Measurements from ENCODE around the gene BEGAIN. TPM values are rescaled to one million over a fixed set of nuclear protein-coding genes. Genes with fewer than 3 reads are reported as not detected.

Gene BEGAIN
- total RNA-seq, 1 experiment from 2014 or later = not detected

- Histone ChIP-seq H3K9me2 (ENCODE audit: insufficient read depth) (no peaks in the 10 kb centered on the region), H3F3A (ENCODE audit: insufficient read depth, low read depth) (no peaks in the 10 kb centered on the region), H2AFZ (no peak overlapping the region), H3K27ac (no peak overlapping the region), H3K4me3 (no peak overlapping the region), H3K9me3 (ENCODE audit: insufficient read depth, low read depth) (no peaks in the 10 kb centered on the region), H3K36me3 (ENCODE audit: low read depth) (no peaks in the 10 kb centered on the region), H3K4me1 (replicated peaks; ENCODE audit: insufficient read depth) (no peaks in the 10 kb centered on the region), H3K4me2 (no peak overlapping the region), H3K27me3 (ENCODE audit: insufficient read depth, low read depth) (peaks cover 38% of the 10 kb centered on the region), H4K20me1 (ENCODE audit: insufficient read depth) (no peaks in the 10 kb centered on the region), H3K79me2 (ENCODE audit: low read depth) (no peaks in the 10 kb centered on the region)
- no peak for TF ChIP-seq CTCF (conservative IDR thresholded peaks at IDR 0.05)
- TF ChIP-seq EZH2 (IDR thresholded peaks at IDR 0.05; ENCODE audit: low read depth) = no peak
- POLR2A ChIA-PET (ENCODE audit: unreplicated experiment) = no interaction called here
- no TSS peak for BruUV-seq (replicated peaks)
- no peak for DNase-seq
- intact Hi-C loops (cut with micrococcal nuclease; ENCODE audit: unreplicated experiment) = no loop called here
- CTCF ChIA-PET = no interaction called here
Measured at GRCh38 chr14:100605706-100606686, 18.8 kb upstream of the BEGAIN start.

- no peak overlapping the region for H2AFZ ChIP-seq
- ChIA-PET CTCF (no interaction called here), POLR2A (ENCODE audit: unreplicated experiment) (no interaction called here)
- H3K27ac ChIP-seq = no peak overlapping the region
- BruUV-seq (replicated peaks) = no TSS peak
- no peaks in the 10 kb centered on the region for H3K79me2 ChIP-seq (ENCODE audit: low read depth)
- H3K9me2 ChIP-seq (ENCODE audit: insufficient read depth) = no peaks in the 10 kb centered on the region
- no peaks in the 10 kb centered on the region for H3K36me3 ChIP-seq (ENCODE audit: low read depth)
- no peak overlapping the region for H3K4me3 ChIP-seq
- H4K20me1 ChIP-seq (ENCODE audit: insufficient read depth) = no peaks in the 10 kb centered on the region
- intact Hi-C loops (cut with micrococcal nuclease; ENCODE audit: unreplicated experiment) = no loop called here
- no peak overlapping the region for H3K4me2 ChIP-seq
- no peaks in the 10 kb centered on the region for H3K9me3 ChIP-seq (ENCODE audit: insufficient read depth, low read depth)
- no peaks in the 10 kb centered on the region for H3F3A ChIP-seq (ENCODE audit: insufficient read depth, low read depth)
- H3K27me3 ChIP-seq (ENCODE audit: insufficient read depth, low read depth) = peaks cover 41% of the 10 kb centered on the region
- no peak for DNase-seq
- no peaks in the 10 kb centered on the region for H3K4me1 ChIP-seq (replicated peaks; ENCODE audit: insufficient read depth)
- TF ChIP-seq CTCF (conservative IDR thresholded peaks at IDR 0.05) (no peak), EZH2 (IDR thresholded peaks at IDR 0.05; ENCODE audit: low read depth) (no peak)
Measured at GRCh38 chr14:100605230-100605629, 18.0 kb upstream of the BEGAIN start.

GRCh38 chr14:100604709-100605108, 17.5 kb upstream of the BEGAIN start:
- Histone ChIP-seq H3F3A (ENCODE audit: insufficient read depth, low read depth) (no peaks in the 10 kb centered on the region), H4K20me1 (ENCODE audit: insufficient read depth) (no peaks in the 10 kb centered on the region), H3K9me3 (ENCODE audit: insufficient read depth, low read depth) (no peaks in the 10 kb centered on the region), H3K9me2 (ENCODE audit: insufficient read depth) (no peaks in the 10 kb centered on the region), H3K27me3 (ENCODE audit: insufficient read depth, low read depth) (peaks cover 46% of the 10 kb centered on the region), H3K4me1 (replicated peaks; ENCODE audit: insufficient read depth) (no peaks in the 10 kb centered on the region), H3K36me3 (ENCODE audit: low read depth) (no peaks in the 10 kb centered on the region), H3K4me3 (no peak overlapping the region), H2AFZ (no peak overlapping the region), H3K79me2 (ENCODE audit: low read depth) (no peaks in the 10 kb centered on the region), H3K27ac (no peak overlapping the region), H3K4me2 (no peak overlapping the region)
- ChIA-PET POLR2A (ENCODE audit: unreplicated experiment) (no interaction called here), CTCF (no interaction called here)
- TF ChIP-seq EZH2 (IDR thresholded peaks at IDR 0.05; ENCODE audit: low read depth) (no peak), CTCF (conservative IDR thresholded peaks at IDR 0.05) (no peak)
- DNase-seq = no peak
- intact Hi-C loops (cut with micrococcal nuclease; ENCODE audit: unreplicated experiment) = no loop called here
- no TSS peak for BruUV-seq (replicated peaks)
